Hematopoietic multipotent progenitor cell treated with erythropoietin and hydrocortisone succinate and interleukin-3 and kit ligand, for 17 days (in vitro differentiated cells): ENCODE data around the gene GPC6.
"Not testable (repeated sequence)": the region's sequence is repeated elsewhere in the genome, so short reads cannot be mapped to it uniquely, and the experiment has no call there.

ENCODE experiments used
- DNase-seq: peaks from one replicate; pipeline ENCODE4 v3.0.0-alpha.2; 2015; ENCODE audit warnings: low spot score

The GPC6 gene

GRCh38 chr13:94302847-94303565 is 1076.4 kb downstream of the GPC6 start:
- not testable (repeated sequence) for DNase-seq

- no peak for DNase-seq
Observed at GRCh38 chr13:94303644-94304174, 1077.1 kb downstream of the GPC6 start.

- no peak for DNase-seq
Observed at GRCh38 chr13:94305033-94305432, 1078.4 kb downstream of the GPC6 start.

- DNase-seq: no peak
Observed at GRCh38 chr13:94305463-94305862, 1078.9 kb downstream of the GPC6 start.

- DNase-seq: no peak
Observed at GRCh38 chr13:94305934-94306333, 1079.3 kb downstream of the GPC6 start.

GRCh38 chr13:94308832-94309231 is 1082.2 kb downstream of the GPC6 start:
- no peak for DNase-seq

GRCh38 chr13:94309576-94309975 is 1083.0 kb downstream of the GPC6 start:
- no peak for DNase-seq

- DNase-seq: no peak
Observed at GRCh38 chr13:94309997-94310855, 1083.6 kb downstream of the GPC6 start.

GRCh38 chr13:94311893-94312292 is 1085.3 kb downstream of the GPC6 start:
- no peak for DNase-seq

GRCh38 chr13:94312511-94313216 is 1086.1 kb downstream of the GPC6 start:
- no peak for DNase-seq

- DNase-seq: no peak
Observed at GRCh38 chr13:94313321-94313910, 1086.8 kb downstream of the GPC6 start.

GRCh38 chr13:94313926-94314325 is 1087.3 kb downstream of the GPC6 start:
- DNase-seq: no peak

GRCh38 chr13:94315188-94315587 is 1088.6 kb downstream of the GPC6 start:
- no peak for DNase-seq

GRCh38 chr13:94317063-94317491 is 1090.5 kb downstream of the GPC6 start:
- no peak for DNase-seq

- no peak for DNase-seq
Observed at GRCh38 chr13:94318418-94318817, 1091.8 kb downstream of the GPC6 start.

GRCh38 chr13:94319501-94319900 is 1092.9 kb downstream of the GPC6 start:
- DNase-seq: no peak

GRCh38 chr13:94322925-94323763 is 1096.5 kb downstream of the GPC6 start:
- DNase-seq: no peak

- no peak for DNase-seq
Observed at GRCh38 chr13:94323764-94324758, 1097.5 kb downstream of the GPC6 start.

- DNase-seq: no peak
Observed at GRCh38 chr13:94324767-94325540, 1098.3 kb downstream of the GPC6 start.
